ENCODE measurements around the gene CYP2D6.

CYP2D6 gene

GRCh38 chr22:42079319-42080251 lies 51.0 kb downstream of the CYP2D6 start, which contains the start of gene SMDT1:
TSS of gene SMDT1 (plus strand) at chr22:42079700. CDS start at chr22:42079769, 69 bp downstream.
- DNase-seq: peak; percentile 99

GRCh38 chr22:42078469-42079318 lies 51.9 kb downstream of the CYP2D6 start:
- no peak for DNase-seq

- no peak for DNase-seq
Observed at GRCh38 chr22:42077486-42078125, 53.0 kb downstream of the CYP2D6 start.

GRCh38 chr22:42076764-42077485 lies 53.7 kb downstream of the CYP2D6 start:
- DNase-seq: no peak
